ENCODE measurements around the gene ANKRD49. TPM values are rescaled to one million over a fixed set of nuclear protein-coding genes. Genes with fewer than 3 reads are reported as not detected.

ANKRD49 gene
- total and polyA plus RNA-seq, 9 donors = 12.9 to 23.0 (median 15.0) TPM

DNA sequence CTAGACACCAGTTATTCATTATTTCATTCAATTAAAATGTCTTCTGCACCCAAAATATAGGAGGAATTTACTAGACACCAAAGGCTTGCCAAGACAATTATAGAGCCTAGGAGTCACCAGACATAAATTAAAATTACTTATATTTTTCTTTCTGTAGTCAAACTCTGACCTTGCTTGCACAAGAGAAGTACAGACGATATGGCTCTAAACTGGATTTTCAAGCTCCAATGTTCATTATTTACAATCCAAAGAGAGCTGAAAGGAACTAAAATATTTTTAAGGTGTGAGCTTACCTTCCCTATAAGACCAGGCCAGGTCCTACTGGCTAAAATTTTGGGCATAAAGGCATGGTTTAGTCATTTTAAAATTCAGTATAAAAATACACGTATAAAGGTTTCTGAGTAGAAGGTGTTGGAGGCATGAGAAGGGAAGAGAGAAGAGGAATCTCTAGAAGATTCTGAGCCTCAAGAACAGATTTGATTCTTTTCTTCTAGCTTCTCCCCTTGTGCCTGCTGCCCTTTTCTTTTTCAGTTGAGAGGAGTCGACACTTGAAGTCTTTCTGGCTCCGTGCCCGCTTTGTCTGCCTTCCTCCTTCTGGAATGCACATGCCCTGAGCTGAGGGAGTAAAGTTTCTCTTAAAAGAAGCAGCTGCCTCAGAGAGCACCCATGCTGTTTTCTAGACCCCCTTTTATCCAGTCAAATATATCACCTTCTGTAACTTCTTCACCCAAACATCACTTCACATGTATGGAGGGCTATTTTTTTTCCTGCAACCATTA is 32.0 kb downstream of the ANKRD49 start:
- Histone ChIP-seq H3K4me3 (no peak overlapping the region), H3K27ac (no peak overlapping the region), H3K4me1 (ENCODE audit: insufficient read depth) (no peaks in the 10 kb centered on the region), H3K9me3 (no peaks in the 10 kb centered on the region), H3K36me3 (no peaks in the 10 kb centered on the region), H3K27me3 (no peaks in the 10 kb centered on the region)
- WGBS, 3 donors = 26 to 33% (median 29%) methylated on average over 5 of the region's 5 CpGs
- no peak for TF ChIP-seq EP300 (IDR thresholded peaks at IDR 0.05)
- TF ChIP-seq, protein P1, sequence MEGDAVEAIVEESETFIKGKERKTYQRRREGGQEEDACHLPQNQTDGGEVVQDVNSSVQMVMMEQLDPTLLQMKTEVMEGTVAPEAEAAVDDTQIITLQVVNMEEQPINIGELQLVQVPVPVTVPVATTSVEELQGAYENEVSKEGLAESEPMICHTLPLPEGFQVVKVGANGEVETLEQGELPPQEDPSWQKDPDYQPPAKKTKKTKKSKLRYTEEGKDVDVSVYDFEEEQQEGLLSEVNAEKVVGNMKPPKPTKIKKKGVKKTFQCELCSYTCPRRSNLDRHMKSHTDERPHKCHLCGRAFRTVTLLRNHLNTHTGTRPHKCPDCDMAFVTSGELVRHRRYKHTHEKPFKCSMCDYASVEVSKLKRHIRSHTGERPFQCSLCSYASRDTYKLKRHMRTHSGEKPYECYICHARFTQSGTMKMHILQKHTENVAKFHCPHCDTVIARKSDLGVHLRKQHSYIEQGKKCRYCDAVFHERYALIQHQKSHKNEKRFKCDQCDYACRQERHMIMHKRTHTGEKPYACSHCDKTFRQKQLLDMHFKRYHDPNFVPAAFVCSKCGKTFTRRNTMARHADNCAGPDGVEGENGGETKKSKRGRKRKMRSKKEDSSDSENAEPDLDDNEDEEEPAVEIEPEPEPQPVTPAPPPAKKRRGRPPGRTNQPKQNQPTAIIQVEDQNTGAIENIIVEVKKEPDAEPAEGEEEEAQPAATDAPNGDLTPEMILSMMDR (IDR thresholded peaks at IDR 0.05) = no peak
- no peak for TF ChIP-seq POLR2A (IDR thresholded peaks at IDR 0.05)
- peak; percentile 22 to 60 (median 55) for DNase-seq
- intact Hi-C loops (cut with DNase I) = loop anchor here in 1 of 4 donors (10.0 kb wide), 1 partner anchor 369 kb away; no protein-coding TSS in a partner anchor

DNA sequence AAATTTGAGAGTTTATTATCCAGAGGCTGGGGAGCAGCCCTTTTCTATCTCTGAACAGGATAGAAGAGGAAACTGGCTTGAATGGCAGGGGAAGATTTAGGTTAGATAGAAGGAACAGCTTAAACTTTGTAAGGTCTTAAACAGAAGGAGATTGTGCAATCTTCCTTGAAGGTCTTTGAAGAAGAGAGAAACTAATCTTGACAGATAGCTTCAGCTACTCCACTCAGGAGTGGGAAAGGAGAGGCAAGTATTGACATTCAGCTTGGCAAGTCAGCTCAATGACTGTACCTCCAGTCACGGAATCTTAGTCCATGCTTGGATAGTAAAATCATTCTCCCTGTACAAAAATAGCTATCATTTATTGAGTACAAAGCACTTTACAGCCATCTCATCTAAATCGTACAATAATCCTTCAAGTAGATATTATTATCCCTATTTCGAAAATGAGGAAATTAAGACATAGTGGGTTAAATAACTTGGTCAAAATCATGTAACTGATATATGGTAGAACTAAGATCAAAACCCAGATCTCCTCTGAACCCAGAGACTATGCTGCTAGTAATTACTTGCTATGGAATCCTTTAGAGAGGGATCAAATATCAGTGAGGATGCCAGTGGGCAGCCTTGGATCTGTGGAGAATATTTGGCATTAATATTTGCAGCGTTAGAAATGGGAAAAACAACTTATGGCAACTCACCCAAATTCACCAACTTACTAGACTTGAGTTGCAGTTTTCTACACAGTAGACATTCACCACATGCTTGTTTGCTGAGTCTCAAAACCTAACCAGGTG is 33.1 kb downstream of the ANKRD49 start:
- H3K4me1 ChIP-seq (ENCODE audit: insufficient read depth) = no peaks in the 10 kb centered on the region
- no peak overlapping the region for H3K4me3 ChIP-seq
- intact Hi-C loops (cut with DNase I) = loop anchor here in 1 of 4 donors (10.0 kb wide), 1 partner anchor 368 kb away; no protein-coding TSS in a partner anchor
- DNase-seq = no peak
- no peak for TF ChIP-seq POLR2A (IDR thresholded peaks at IDR 0.05)
- TF ChIP-seq, protein P1 (IDR thresholded peaks at IDR 0.05) = no peak
- no peak for TF ChIP-seq EP300 (IDR thresholded peaks at IDR 0.05)
- no peak overlapping the region for H3K27ac ChIP-seq
- WGBS, 3 donors = 76 to 84% (median 78%) methylated on average over 4 of the region's 4 CpGs
- H3K36me3 ChIP-seq = no peaks in the 10 kb centered on the region
- no peaks in the 10 kb centered on the region for H3K27me3 ChIP-seq
- no peaks in the 10 kb centered on the region for H3K9me3 ChIP-seq

- no peak overlapping the region for H3K27ac ChIP-seq
- H3K36me3 ChIP-seq = no peaks in the 10 kb centered on the region
- DNase-seq = no peak
- no peak for TF ChIP-seq EP300 (IDR thresholded peaks at IDR 0.05)
- TF ChIP-seq, protein P1 (IDR thresholded peaks at IDR 0.05) = no peak
- intact Hi-C loops (cut with DNase I) = loop anchor here in 1 of 4 donors (10.0 kb wide), 1 partner anchor 366 kb away; no protein-coding TSS in a partner anchor
- H3K9me3 ChIP-seq = no peaks in the 10 kb centered on the region
- H3K4me1 ChIP-seq (ENCODE audit: insufficient read depth) = no peaks in the 10 kb centered on the region
- H3K27me3 ChIP-seq = no peaks in the 10 kb centered on the region
- H3K4me3 ChIP-seq = no peak overlapping the region
Observed at GRCh38 chr11:94528551-94528950, 34.8 kb downstream of the ANKRD49 start.

DNA sequence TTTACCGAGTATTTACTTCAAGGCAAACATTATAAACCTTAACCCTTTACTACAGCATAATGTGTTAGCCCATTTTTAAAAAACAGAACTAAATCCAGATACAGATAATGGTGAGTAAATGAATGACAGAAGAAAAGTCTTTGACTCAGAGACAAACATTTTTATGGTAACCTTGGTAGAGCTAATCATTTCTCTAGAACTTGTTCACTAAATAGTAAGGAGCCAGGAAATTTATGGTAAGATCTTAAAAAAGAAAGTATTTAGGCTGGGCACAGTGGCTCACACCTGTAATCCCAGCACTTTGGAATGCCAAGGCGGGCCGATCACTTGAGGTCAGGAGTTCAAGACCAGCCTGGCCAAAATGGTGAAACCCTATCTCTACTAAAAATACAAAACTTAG is 38.4 kb downstream of the ANKRD49 start:
- TF ChIP-seq POLR2A (IDR thresholded peaks at IDR 0.05) (no peak), EP300 (IDR thresholded peaks at IDR 0.05) (no peak)
- TF ChIP-seq, protein P1 (IDR thresholded peaks at IDR 0.05) = no peak
- no peaks in the 10 kb centered on the region for H3K27me3 ChIP-seq
- DNase-seq = no peak
- WGBS, 3 donors = 84 to 94% (median 90%) methylated on average over 3 of the region's 3 CpGs
- H3K4me1 ChIP-seq (ENCODE audit: insufficient read depth) = peaks cover 3% of the 10 kb centered on the region
- no peak overlapping the region for H3K4me3 ChIP-seq
- intact Hi-C loops (cut with DNase I) = no loop called here
- no peaks in the 10 kb centered on the region for H3K9me3 ChIP-seq
- no peak overlapping the region for H3K27ac ChIP-seq
- no peaks in the 10 kb centered on the region for H3K36me3 ChIP-seq
